ENCODE results near the gene TARP.
"Not testable (repeated sequence)": the region's sequence is repeated elsewhere in the genome, so short reads cannot be mapped to it uniquely, and the experiment has no call there.

TARP gene

DNA sequence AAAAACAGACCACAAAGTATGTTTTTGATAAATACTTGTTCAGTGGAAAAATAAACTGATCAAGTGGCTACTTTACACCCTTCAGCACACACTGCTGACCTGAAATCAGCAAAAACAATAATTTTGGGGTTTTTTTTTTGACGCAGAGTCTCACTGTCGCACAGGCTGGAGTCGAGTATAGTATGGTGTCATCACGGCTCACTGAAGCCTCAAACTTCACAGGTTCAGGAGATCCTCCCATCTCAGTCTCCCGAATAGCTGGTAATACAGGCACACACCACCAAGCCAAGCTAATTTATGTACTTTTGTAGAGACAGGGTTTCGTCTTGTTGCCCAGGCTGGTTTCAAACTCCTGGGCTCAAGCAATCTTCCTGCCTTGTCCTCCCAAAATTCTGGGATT, 30.6 kb downstream of the TARP start:
- Mint-ChIP-seq H3K27ac (peak overlapping the region; percentile 87), H3K4me1 (peaks cover 56% of the 10 kb centered on the region)
- DNase-seq, result no peak

DNA sequence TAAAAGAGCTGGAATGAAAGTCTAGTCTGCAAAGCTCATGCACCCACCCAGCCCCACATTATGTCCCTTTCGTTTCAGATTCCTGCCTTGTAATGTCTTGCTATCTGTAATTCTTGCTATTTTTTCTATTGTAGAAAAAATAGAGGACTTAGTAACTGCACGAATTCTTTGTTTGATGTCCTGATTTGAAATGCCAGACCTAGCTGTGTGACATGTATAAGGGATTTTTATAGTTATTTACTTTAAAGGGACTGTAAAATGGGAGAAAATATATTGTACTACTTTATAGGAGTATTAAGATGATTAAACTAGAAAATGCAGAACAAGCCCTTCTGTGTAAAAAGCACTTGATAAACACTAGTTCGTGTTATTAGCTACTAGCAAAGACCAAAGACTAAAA, 32.4 kb downstream of the TARP start:
- Mint-ChIP-seq H3K36me3 (peaks cover 76% of the 10 kb centered on the region), H3K27ac (peak overlapping the region; percentile 58), H3K9me3 (ENCODE audit: low read depth) (no peaks in the 10 kb centered on the region), H3K4me3 (peak overlapping the region; percentile 26), H3K4me1 (peaks cover 58% of the 10 kb centered on the region), H3K27me3 (no peaks in the 10 kb centered on the region)
- ATAC-seq (no peak), DNase-seq (no peak)
- CTCF ChIA-PET, result interaction anchor here (1.0 to 1.2 kb wide), 2 partner anchors 14 to 122 kb away, joined by 3 read pairs; no protein-coding TSS in a partner anchor

More for the DNA sequence above, 30.6 kb downstream of the TARP start:
- CTCF ChIA-PET, result interaction anchor here (0.5 to 0.9 kb wide), 2 partner anchors 17 to 27 kb away, joined by 3 read pairs; no protein-coding TSS in a partner anchor
- H3K9me3 Mint-ChIP-seq (ENCODE audit: low read depth), result no peaks in the 10 kb centered on the region
- peaks cover 79% of the 10 kb centered on the region for H3K36me3 Mint-ChIP-seq
- peak; percentile 35 for ATAC-seq
- no peaks in the 10 kb centered on the region for H3K27me3 Mint-ChIP-seq
- H3K4me3 Mint-ChIP-seq, result peak overlapping the region; percentile 59

DNA sequence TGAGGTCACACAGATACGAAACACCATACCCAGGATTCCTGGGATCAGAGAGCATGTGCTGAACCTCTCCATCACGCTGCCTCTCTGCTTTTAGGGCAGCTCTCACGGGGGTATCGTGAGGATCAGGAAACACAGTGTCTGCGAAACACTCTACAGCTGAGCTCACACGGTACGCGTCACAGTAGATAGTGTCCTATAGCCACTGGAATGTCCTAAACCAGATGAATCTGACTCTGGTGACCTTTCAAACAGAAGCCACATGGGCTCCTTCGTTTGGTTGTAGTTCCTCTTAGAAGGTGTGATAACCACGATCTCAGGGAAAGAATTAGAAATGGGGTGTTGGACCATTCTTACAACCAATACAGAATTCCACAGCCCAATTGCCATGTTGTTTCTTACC, 34.3 kb downstream of the TARP start:
- peak overlapping the region; percentile 47 for H3K27ac Mint-ChIP-seq
- H3K27me3 Mint-ChIP-seq; DNase-seq; CTCF ChIA-PET; ATAC-seq; H3K9me3 Mint-ChIP-seq (ENCODE audit: low read depth): not testable (repeated sequence)
- peaks cover 65% of the 10 kb centered on the region for H3K36me3 Mint-ChIP-seq
- peaks cover 62% of the 10 kb centered on the region for H3K4me1 Mint-ChIP-seq
- peak overlapping the region; percentile 1 for H3K4me3 Mint-ChIP-seq

DNA sequence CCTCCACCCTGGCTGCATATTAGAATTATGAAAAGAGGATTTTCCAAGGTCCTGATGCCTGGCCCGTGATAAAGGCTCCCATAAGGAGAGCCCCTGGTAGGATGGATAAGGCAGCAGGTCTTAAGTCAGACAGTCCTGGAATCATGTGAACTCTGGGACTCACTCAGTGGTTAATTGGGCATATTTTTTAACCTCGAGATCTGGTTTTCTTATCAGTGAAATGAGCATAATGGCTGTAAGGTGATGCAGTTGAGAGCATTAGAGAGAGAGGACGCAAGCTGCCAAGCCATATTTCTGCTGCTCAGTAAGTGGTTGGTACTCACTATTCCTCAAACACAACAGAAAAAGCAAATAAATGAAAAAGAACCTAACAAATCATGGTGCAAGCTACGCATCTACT, 37.8 kb downstream of the TARP start:
- Mint-ChIP-seq H3K9me3 (ENCODE audit: low read depth) (no peaks in the 10 kb centered on the region), H3K27ac (peak overlapping the region; percentile 96), H3K27me3 (no peaks in the 10 kb centered on the region), H3K36me3 (peaks cover 54% of the 10 kb centered on the region), H3K4me1 (peaks cover 83% of the 10 kb centered on the region), H3K4me3 (peak overlapping the region; percentile 46)
- no peak for DNase-seq
- CTCF ChIA-PET, result interaction anchor here (1.2 to 7.6 kb wide), 5 partner anchors 9 to 132 kb away, joined by 3 to 104 read pairs (median 10); no protein-coding TSS in a partner anchor
- ATAC-seq, result no peak

DNA sequence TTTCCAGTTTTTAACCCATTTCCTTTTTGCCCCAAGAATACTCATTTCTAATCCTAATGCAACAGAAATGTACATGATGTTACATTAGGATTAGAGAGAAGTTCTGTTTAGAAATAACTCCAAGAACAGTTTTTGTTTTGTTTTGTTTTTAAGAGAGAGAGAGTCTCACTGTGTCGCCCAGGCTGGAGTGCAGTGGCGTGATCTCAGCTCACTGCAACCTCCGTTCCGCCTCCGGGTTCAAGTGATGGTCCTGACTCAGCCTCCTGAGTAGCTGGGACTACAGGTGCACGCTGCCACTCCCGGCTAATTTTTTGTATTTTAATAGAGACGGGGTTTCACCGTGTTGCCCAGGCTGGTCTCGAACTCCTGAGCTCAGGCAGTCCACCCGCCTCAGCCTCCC, 38.7 kb downstream of the TARP start:
- peak overlapping the region; percentile 96 for H3K27ac Mint-ChIP-seq
- peaks cover 59% of the 10 kb centered on the region for H3K36me3 Mint-ChIP-seq
- peaks cover 89% of the 10 kb centered on the region for H3K4me1 Mint-ChIP-seq
- CTCF ChIA-PET, result interaction anchor here (0.8 to 7.6 kb wide), 7 partner anchors 8 to 133 kb away, joined by 3 to 104 read pairs (median 5); no protein-coding TSS in a partner anchor
- not testable (repeated sequence) for H3K27me3 Mint-ChIP-seq; H3K9me3 Mint-ChIP-seq (ENCODE audit: low read depth); DNase-seq; ATAC-seq
- peak overlapping the region; percentile 46 for H3K4me3 Mint-ChIP-seq

DNA sequence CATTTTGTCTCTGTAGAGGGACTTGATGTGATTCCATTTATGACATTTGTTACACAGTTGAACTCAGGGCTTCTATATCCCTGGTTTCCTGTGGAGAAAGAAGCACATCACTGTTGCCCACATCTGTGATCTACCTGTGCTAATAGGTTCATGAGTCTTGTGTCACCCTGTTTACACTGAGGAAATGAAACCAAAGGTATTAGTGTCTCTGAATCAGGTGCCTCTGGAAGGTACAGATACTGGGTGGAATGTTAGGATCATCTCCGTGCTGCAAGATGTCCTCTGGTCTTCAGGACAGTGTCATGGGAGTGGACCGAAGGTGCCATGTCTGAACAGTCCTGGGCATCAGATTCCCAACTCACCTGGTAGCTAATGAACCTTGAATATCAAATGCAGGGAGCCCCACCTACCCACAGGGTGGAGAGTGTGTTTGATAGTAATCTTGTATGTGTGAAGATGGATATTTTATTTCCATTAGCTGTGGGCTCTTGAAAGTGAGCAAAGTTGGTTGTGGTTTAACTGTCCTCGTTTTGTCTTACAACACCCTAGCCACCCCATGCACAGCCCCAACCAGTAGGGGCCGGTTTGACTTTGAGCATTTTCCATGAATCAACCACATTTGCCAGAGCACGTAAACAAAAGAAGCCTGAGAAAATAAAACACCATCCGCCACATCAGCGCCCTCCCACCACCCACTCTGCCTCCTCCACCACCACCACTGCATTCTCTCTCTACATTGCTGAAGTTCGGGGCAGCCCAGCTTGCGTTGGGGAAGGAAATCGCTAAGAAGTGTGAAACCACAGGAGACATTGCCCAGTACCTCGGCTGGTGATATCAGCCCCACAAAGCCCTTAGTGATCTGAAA, 40.7 kb downstream of the TARP start:
- no peaks in the 10 kb centered on the region for H3K27me3 Mint-ChIP-seq
- peak overlapping the region; percentile 96 for H3K27ac Mint-ChIP-seq
- H3K9me3 Mint-ChIP-seq (ENCODE audit: low read depth), result no peaks in the 10 kb centered on the region
- peak overlapping the region; percentile 55 for H3K4me3 Mint-ChIP-seq
- peak; percentile 95 for DNase-seq
- H3K36me3 Mint-ChIP-seq, result peaks cover 57% of the 10 kb centered on the region
- H3K4me1 Mint-ChIP-seq, result peaks cover 91% of the 10 kb centered on the region
- peak; percentile 80 for ATAC-seq
- CTCF ChIA-PET, result interaction anchor here (1.0 to 7.6 kb wide), 7 partner anchors 13 to 136 kb away, joined by 3 to 104 read pairs (median 4); no protein-coding TSS in a partner anchor

DNA sequence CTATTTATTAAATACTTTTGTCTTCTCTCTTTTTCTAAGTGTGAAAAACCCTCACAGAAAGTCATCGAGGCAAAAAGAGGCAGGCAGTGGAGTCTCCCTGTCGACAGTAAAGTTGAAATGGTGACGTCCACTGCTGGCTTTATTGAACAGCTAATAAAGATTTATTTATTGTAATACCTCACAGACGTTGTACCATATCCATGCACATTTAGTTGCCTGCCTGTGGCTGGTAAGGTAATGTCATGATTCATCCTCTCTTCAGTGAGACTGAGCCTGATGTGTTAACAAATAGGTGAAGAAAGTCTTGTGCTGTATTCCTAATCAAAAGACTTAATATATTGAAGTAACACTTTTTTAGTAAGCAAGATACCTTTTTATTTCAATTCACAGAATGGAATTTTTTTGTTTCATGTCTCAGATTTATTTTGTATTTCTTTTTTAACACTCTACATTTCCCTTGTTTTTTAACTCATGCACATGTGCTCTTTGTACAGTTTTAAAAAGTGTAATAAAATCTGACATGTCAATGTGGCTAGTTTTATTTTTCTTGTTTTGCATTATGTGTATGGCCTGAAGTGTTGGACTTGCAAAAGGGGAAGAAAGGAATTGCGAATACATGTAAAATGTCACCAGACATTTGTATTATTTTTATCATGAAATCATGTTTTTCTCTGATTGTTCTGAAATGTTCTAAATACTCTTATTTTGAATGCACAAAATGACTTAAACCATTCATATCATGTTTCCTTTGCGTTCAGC, 43.4 kb downstream of the TARP start:
- ATAC-seq (no peak), DNase-seq (no peak)
- H3K9me3 Mint-ChIP-seq (ENCODE audit: low read depth), result no peaks in the 10 kb centered on the region
- peaks cover 85% of the 10 kb centered on the region for H3K4me1 Mint-ChIP-seq
- H3K4me3 Mint-ChIP-seq, result no peak overlapping the region
- peak overlapping the region; percentile 70 for H3K27ac Mint-ChIP-seq
- CTCF ChIA-PET, result interaction anchor here (4.6 kb wide), 2 partner anchors 13 to 139 kb away, joined by 40 to 49 read pairs; no protein-coding TSS in a partner anchor
- no peaks in the 10 kb centered on the region for H3K27me3 Mint-ChIP-seq
- peaks cover 46% of the 10 kb centered on the region for H3K36me3 Mint-ChIP-seq

DNA sequence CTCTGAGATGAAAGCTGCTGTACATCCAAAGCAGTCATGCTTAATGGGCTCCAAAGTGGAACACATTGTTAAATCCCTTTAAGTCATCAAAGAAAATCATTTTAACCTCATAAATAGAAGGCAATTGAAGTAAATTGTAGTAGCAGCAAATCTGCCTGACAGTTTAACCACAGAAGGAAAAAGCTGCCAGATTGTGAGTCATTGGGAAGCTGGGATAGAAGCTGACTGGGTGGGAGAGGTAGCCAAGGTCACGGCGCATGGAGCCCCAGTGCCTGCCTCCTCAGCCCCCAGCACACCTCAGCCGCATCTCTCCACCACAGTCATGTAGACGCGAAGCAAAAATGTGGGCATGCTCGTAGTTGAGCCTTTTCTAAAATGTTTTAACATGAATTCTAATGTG, 44.0 kb downstream of the TARP start:
- H3K36me3 Mint-ChIP-seq, result peaks cover 48% of the 10 kb centered on the region
- no peak for ATAC-seq
- H3K27ac Mint-ChIP-seq, result peak overlapping the region; percentile 70
- CTCF ChIA-PET, result interaction anchor here (4.6 kb wide), 2 partner anchors 12 to 140 kb away, joined by 40 to 49 read pairs; no protein-coding TSS in a partner anchor
- no peak overlapping the region for H3K4me3 Mint-ChIP-seq
- no peak for DNase-seq
- H3K9me3 Mint-ChIP-seq (ENCODE audit: low read depth), result no peaks in the 10 kb centered on the region
- H3K4me1 Mint-ChIP-seq, result peaks cover 80% of the 10 kb centered on the region
- H3K27me3 Mint-ChIP-seq, result no peaks in the 10 kb centered on the region

DNA sequence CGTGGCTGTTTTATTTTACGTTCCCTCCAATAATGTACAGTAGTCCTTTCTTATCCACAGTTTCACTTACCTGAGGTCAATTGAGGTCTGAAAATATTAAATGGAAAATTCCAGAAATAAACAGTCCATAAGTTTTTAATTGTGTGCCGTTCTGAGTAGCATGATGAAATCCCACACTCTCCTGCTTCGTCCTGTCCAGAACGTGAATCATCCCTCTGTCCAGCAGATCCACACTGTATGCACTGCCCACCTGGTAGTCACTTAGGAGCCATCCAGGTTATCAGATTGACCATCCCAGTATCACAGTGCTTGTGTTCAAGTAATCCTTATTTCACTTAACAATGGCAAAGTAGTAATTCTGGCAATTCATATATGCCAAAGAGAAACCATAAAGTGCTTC, 49.0 kb downstream of the TARP start:
- H3K36me3 Mint-ChIP-seq, result peaks cover 50% of the 10 kb centered on the region
- peaks cover 77% of the 10 kb centered on the region for H3K4me1 Mint-ChIP-seq
- H3K9me3 Mint-ChIP-seq (ENCODE audit: low read depth), result no peaks in the 10 kb centered on the region
- CTCF ChIA-PET, result interaction anchor here (9.7 kb wide), 1 partner anchor 112 kb away, joined by 157 read pairs; no protein-coding TSS in a partner anchor
- no peaks in the 10 kb centered on the region for H3K27me3 Mint-ChIP-seq
- H3K4me3 Mint-ChIP-seq, result no peak overlapping the region
- peak overlapping the region; percentile 52 for H3K27ac Mint-ChIP-seq
- no peak for DNase-seq
- ATAC-seq, result no peak

DNA sequence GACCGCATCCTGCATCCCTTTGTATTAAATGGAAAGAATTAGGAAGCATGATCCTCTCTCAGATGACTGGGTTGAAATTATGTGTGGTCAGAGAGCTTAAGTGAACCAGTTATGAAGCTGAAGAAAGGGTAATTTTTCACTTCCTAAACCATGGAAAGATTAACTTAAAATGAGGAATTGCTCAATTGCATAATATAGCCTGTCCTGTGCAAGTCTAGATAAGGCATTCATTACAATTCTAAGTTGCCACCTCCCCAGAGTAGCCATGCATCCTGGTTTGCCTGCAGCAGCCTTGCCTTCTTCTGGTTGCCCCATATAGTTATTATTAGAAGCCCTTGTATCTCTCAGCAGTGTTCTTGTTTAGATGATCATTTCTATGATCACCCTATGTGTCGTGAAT, 50.1 kb downstream of the TARP start:
- no peaks in the 10 kb centered on the region for H3K9me3 Mint-ChIP-seq (ENCODE audit: low read depth)
- H3K4me3 Mint-ChIP-seq, result no peak overlapping the region
- CTCF ChIA-PET, result interaction anchor here (1.1 to 9.7 kb wide), 13 partner anchors 11 to 305 kb away, joined by 3 to 314 read pairs (median 23); partner anchors contain the start of gene STARD3NL
- ATAC-seq, result no peak
- H3K4me1 Mint-ChIP-seq, result peaks cover 77% of the 10 kb centered on the region
- H3K27me3 Mint-ChIP-seq, result no peaks in the 10 kb centered on the region
- H3K27ac Mint-ChIP-seq, result peak overlapping the region; percentile 31
- no peak for DNase-seq
- H3K36me3 Mint-ChIP-seq, result peaks cover 49% of the 10 kb centered on the region

DNA sequence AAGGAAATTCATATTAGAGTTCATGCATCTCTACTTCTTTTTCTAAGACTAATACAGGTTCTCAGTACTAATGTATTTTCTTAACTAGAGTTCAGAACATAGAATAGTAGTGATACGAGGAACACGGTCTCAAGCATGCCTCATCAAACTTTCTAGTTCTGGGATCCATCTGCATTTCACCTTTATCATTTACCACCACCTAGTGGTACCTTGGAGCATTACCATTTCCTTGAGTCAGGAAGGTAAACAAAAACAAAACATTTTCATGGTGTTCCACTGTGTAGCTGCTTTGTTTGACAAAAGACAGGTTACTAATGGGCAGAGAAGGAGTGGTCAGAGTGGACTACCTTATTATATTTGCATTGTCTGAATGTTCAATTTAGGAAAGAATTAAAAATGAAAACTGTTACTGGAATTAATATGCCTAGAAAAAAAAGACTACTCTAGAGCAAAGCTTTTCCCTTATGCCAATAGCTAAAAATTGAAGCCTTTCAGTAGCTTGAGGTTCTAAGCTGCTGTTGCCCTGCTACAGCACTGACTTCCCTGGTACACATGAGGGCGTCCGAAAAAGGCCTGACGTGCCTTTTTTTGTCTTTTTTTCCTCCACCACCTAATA, 50.8 kb downstream of the TARP start:
- peak; percentile 32 for ATAC-seq

DNA sequence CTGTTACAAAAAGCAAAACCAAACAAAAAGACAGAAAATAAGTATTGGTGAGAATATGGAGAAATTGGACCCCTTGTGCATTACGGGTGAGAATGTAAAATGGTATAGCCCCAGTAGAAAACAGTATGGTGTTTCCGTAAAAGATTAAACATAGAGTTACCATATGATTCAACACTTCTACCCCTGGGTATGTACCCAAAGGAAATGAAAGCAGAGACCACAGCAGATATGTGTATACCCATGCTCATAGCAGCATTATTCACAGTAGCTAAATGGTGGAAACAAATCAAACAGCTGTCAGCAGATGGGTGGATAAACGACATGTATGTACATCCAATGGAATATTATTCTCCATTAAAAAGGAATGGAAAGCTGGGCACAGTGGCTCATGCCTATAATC, 53.0 kb downstream of the TARP start:
- H3K4me1 Mint-ChIP-seq, result peaks cover 86% of the 10 kb centered on the region
- CTCF ChIA-PET, result interaction anchor here (1.5 to 9.7 kb wide), 9 partner anchors 14 to 154 kb away, joined by 6 to 314 read pairs (median 28); no protein-coding TSS in a partner anchor
- H3K27me3 Mint-ChIP-seq, result no peaks in the 10 kb centered on the region
- peak overlapping the region; percentile 60 for H3K4me3 Mint-ChIP-seq
- peak; percentile 75 for ATAC-seq
- no peak for DNase-seq
- peaks cover 49% of the 10 kb centered on the region for H3K36me3 Mint-ChIP-seq
- no peaks in the 10 kb centered on the region for H3K9me3 Mint-ChIP-seq (ENCODE audit: low read depth)
- H3K27ac Mint-ChIP-seq, result peak overlapping the region; percentile 90

More for the DNA sequence above, 50.8 kb downstream of the TARP start:
- Mint-ChIP-seq H3K27me3 (no peaks in the 10 kb centered on the region), H3K4me1 (peaks cover 80% of the 10 kb centered on the region), H3K9me3 (ENCODE audit: low read depth) (no peaks in the 10 kb centered on the region), H3K27ac (peak overlapping the region; percentile 74), H3K4me3 (no peak overlapping the region), H3K36me3 (peaks cover 51% of the 10 kb centered on the region)
- DNase-seq, result no peak
- CTCF ChIA-PET, result interaction anchor here (1.1 to 9.7 kb wide), 15 partner anchors 12 to 164 kb away, joined by 3 to 314 read pairs (median 6); partner anchors contain the start of gene STARD3NL

Measured in activated CD8-positive, alpha-beta memory T cell treated with anti-CD3 and anti-CD28 coated beads, Interleukin-2, amount 10 ng/mL, durations not matched to agents 7 days and 5 days (primary cell).